ENCODE data around the gene SNAP25.

Gene SNAP25

DNA sequence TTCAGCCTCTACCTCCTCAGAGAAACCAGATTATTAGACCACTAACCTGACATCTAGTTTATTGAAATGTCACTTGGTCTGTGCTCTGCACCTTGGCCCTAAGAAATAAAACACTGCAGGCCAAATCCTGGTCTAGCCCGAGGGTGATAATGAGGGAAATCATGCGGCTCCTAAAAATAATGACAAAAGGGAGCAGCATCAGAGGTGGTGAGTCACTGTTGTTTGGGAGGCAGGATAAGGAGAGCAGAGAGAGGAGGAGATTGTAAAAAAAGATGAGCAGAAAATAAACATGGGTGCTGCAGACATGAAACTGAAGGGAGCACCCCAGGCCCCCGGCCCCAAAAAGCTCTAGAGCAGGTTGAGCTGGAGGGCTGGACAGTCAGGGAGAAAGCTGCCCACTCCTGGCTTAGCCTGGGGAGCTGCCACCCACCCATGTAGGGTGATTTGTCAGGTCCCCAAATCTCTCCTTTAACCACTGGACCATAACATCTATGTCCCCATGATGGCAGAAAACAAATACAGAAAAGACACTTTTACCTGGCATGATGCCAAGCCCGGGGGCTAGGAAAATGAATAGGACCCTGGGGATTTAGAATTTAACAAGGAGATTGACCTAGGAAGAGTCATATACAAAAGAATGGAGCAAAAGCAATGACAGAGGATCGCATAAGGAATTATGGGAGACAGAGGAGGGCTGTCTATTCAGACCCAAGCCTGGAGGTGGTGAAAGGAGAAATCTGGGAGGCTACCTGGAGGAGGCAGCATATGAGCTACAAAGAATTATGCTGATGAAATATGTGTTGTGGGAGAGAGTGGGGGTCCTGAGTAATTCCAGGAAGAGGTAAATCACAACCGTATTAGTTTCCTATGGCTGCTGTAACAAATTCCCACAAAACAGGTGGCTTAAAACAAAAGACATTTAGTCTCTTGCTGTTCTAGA, 103.7 kb downstream of the SNAP25 start:
- Histone ChIP-seq H3K4me2 (no peak overlapping the region), H3K4me3 (IDR thresholded peaks at IDR 0.05; ENCODE audit: insufficient read depth, low read depth, low read length) (no peak overlapping the region), H2AFZ (ENCODE audit: low read depth) (no peak overlapping the region), H3K27ac (no peak overlapping the region), H3K36me3 (ENCODE audit: insufficient read depth) (no peaks in the 10 kb centered on the region), H4K20me1 (ENCODE audit: insufficient read depth) (no peaks in the 10 kb centered on the region), H3K9ac (no peak overlapping the region), H3K79me2 (ENCODE audit: insufficient read depth, low read depth) (no peaks in the 10 kb centered on the region), H3K4me1 (ENCODE audit: low read depth, poor library complexity, severe bottlenecking) (no peaks in the 10 kb centered on the region), H3K27me3 (ENCODE audit: insufficient read depth, low read depth) (no peaks in the 10 kb centered on the region)
- TF ChIP-seq, protein P1, sequence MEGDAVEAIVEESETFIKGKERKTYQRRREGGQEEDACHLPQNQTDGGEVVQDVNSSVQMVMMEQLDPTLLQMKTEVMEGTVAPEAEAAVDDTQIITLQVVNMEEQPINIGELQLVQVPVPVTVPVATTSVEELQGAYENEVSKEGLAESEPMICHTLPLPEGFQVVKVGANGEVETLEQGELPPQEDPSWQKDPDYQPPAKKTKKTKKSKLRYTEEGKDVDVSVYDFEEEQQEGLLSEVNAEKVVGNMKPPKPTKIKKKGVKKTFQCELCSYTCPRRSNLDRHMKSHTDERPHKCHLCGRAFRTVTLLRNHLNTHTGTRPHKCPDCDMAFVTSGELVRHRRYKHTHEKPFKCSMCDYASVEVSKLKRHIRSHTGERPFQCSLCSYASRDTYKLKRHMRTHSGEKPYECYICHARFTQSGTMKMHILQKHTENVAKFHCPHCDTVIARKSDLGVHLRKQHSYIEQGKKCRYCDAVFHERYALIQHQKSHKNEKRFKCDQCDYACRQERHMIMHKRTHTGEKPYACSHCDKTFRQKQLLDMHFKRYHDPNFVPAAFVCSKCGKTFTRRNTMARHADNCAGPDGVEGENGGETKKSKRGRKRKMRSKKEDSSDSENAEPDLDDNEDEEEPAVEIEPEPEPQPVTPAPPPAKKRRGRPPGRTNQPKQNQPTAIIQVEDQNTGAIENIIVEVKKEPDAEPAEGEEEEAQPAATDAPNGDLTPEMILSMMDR (conservative IDR thresholded peaks at IDR 0.05; ENCODE audit: low read depth, low read length): no peak

DNA sequence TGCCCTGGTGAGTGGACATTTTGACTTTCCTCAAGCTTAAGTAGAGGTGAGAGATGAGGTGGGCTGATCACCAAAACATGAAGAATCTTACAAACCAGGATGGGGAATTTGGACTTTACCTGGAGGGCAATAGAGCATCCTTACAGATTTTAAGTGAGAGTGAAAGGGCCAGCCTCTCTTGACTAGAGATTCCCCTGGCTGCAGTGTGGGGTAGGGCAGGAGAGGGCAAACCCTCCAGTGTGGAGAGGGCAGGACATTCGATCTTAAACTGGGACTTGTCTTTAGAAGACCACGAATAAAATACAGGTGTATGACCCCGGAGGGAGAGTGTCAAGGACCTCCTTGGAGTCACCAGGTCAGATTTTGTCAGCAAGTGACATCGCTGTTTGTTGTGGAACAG, 105.1 kb downstream of the SNAP25 start:
- Histone ChIP-seq H4K20me1 (ENCODE audit: insufficient read depth) (no peaks in the 10 kb centered on the region), H3K4me2 (no peak overlapping the region), H3K9ac (no peak overlapping the region), H3K4me1 (ENCODE audit: low read depth, poor library complexity, severe bottlenecking) (peaks cover 8% of the 10 kb centered on the region), H3K36me3 (ENCODE audit: insufficient read depth) (no peaks in the 10 kb centered on the region), H3K27ac (no peak overlapping the region), H2AFZ (ENCODE audit: low read depth) (no peak overlapping the region), H3K79me2 (ENCODE audit: insufficient read depth, low read depth) (no peaks in the 10 kb centered on the region), H3K27me3 (ENCODE audit: insufficient read depth, low read depth) (no peaks in the 10 kb centered on the region), H3K4me3 (IDR thresholded peaks at IDR 0.05; ENCODE audit: insufficient read depth, low read depth, low read length) (no peak overlapping the region)
- TF ChIP-seq, protein P1 (conservative IDR thresholded peaks at IDR 0.05; ENCODE audit: low read depth, low read length): no peak

DNA sequence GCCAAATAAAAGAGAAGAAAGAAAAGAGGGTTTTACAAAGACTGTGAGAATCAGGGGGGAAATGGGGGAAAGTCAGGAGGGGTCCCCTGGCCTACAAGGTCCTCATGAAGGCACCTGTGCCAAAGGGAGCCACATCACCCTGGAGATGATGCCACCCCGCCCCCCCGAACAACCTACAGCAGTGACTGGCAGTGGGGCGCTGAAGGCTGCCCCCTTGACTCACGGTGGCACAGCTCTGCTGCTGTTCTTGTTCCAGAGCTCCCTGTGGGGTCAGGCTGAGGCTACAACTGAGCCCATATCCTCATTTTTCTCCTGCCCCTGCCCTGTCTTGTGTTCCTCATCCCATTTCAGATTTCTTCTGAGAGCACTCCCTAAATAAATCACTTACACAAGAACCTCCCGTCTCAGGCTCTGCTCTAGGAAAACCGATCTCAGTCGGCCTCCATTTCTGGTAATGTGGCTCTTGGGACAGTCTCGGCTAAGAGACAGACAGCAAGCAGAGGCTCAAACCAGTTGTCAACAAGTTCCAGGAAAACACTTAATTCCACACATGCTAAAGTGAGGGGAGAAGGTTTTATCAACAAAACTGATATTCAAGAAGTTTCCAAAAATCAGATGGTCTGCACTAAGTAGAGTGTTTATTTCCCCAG, 105.7 kb downstream of the SNAP25 start:
- no peaks in the 10 kb centered on the region for H4K20me1 ChIP-seq (ENCODE audit: insufficient read depth)
- H3K79me2 ChIP-seq (ENCODE audit: insufficient read depth, low read depth): no peaks in the 10 kb centered on the region
- peaks cover 8% of the 10 kb centered on the region for H3K4me1 ChIP-seq (ENCODE audit: low read depth, poor library complexity, severe bottlenecking)
- H2AFZ ChIP-seq (ENCODE audit: low read depth): no peak overlapping the region
- no peak overlapping the region for H3K4me3 ChIP-seq (IDR thresholded peaks at IDR 0.05; ENCODE audit: insufficient read depth, low read depth, low read length)
- H3K27ac ChIP-seq: no peak overlapping the region
- no peak overlapping the region for H3K9ac ChIP-seq
- H3K27me3 ChIP-seq (ENCODE audit: insufficient read depth, low read depth): no peaks in the 10 kb centered on the region
- H3K36me3 ChIP-seq (ENCODE audit: insufficient read depth): no peaks in the 10 kb centered on the region
- H3K4me2 ChIP-seq: no peak overlapping the region
- TF ChIP-seq, protein P1 (conservative IDR thresholded peaks at IDR 0.05; ENCODE audit: low read depth, low read length): no peak

DNA sequence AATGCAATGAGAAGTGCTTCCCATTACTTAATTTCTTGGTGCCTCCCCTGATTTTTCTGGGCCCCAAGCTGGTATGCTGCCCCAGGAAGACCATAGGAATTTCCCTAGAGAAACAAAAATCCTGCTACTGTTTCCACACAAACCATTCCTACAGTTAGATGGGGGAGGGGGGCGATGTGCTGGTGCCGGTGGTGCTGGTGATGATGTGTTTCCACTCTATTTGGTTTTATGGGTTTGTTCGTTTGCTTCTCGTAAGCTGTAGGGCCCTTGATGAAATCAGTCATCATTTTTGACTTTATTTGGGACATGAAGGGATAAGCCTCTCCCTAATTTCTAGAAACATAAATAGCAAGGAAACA, 110.2 kb downstream of the SNAP25 start:
- Histone ChIP-seq H3K27ac (peak overlapping the region; percentile 52), H3K4me2 (peak overlapping the region; percentile 73; the same call in 1 of the 2 replicates), H3K4me3 (IDR thresholded peaks at IDR 0.05; ENCODE audit: insufficient read depth, low read depth, low read length) (no peak overlapping the region), H2AFZ (ENCODE audit: low read depth) (peak overlapping the region; percentile 99), H3K27me3 (ENCODE audit: insufficient read depth, low read depth) (no peaks in the 10 kb centered on the region), H3K9ac (peak overlapping the region; percentile 77), H3K79me2 (ENCODE audit: insufficient read depth, low read depth) (no peaks in the 10 kb centered on the region), H3K36me3 (ENCODE audit: insufficient read depth) (no peaks in the 10 kb centered on the region), H4K20me1 (ENCODE audit: insufficient read depth) (no peaks in the 10 kb centered on the region), H3K4me1 (ENCODE audit: low read depth, poor library complexity, severe bottlenecking) (peaks cover 8% of the 10 kb centered on the region)
- TF ChIP-seq, protein P1 (conservative IDR thresholded peaks at IDR 0.05; ENCODE audit: low read depth, low read length): no peak

All from KMS-11 (cell line).